ENCODE measurements around the gene RAD52.

RAD52 gene

GRCh38 chr12:949453-950191 is at the start of gene RAD52:
Gene RAD52 (minus strand): TSS chr12:949694. CDS start chr12:933058, 16,636 bp downstream.
- peaks cover 4% of the 10 kb centered on the region for H3K27me3 Mint-ChIP-seq (ENCODE audit: low read depth)
- H3K4me1 Mint-ChIP-seq (ENCODE audit: low read depth), result peaks cover 30% of the 10 kb centered on the region
- H3K36me3 Mint-ChIP-seq (ENCODE audit: low read depth), result peaks cover 8% of the 10 kb centered on the region
- H3K9me3 Mint-ChIP-seq, result no peaks in the 10 kb centered on the region
- peak within 1 kb of the TSS; percentile 89 for H3K27ac Mint-ChIP-seq
- H3K4me3 Mint-ChIP-seq, result peak within 1 kb of the TSS; percentile 95

- H3K9me3 Mint-ChIP-seq, result no peaks in the 10 kb centered on the region
- no peak overlapping the region for H3K4me3 Mint-ChIP-seq
- H3K4me1 Mint-ChIP-seq (ENCODE audit: low read depth), result peaks cover 6% of the 10 kb centered on the region
- H3K27ac Mint-ChIP-seq, result no peak overlapping the region
- peaks cover 4% of the 10 kb centered on the region for H3K36me3 Mint-ChIP-seq (ENCODE audit: low read depth)
- no peaks in the 10 kb centered on the region for H3K27me3 Mint-ChIP-seq (ENCODE audit: low read depth)
Observed at GRCh38 chr12:998020-998874, 48.8 kb upstream of the RAD52 start.

GRCh38 chr12:997505-997904 is 48.0 kb upstream of the RAD52 start:
- H3K36me3 Mint-ChIP-seq (ENCODE audit: low read depth), result peaks cover 4% of the 10 kb centered on the region
- no peaks in the 10 kb centered on the region for H3K9me3 Mint-ChIP-seq
- H3K4me3 Mint-ChIP-seq, result no peak overlapping the region
- no peak overlapping the region for H3K27ac Mint-ChIP-seq
- H3K27me3 Mint-ChIP-seq (ENCODE audit: low read depth), result no peaks in the 10 kb centered on the region
- H3K4me1 Mint-ChIP-seq (ENCODE audit: low read depth), result peaks cover 9% of the 10 kb centered on the region

GRCh38 chr12:996881-997280 is 47.4 kb upstream of the RAD52 start:
- Mint-ChIP-seq H3K27ac (no peak overlapping the region), H3K4me3 (no peak overlapping the region), H3K36me3 (ENCODE audit: low read depth) (peaks cover 5% of the 10 kb centered on the region), H3K9me3 (no peaks in the 10 kb centered on the region), H3K27me3 (ENCODE audit: low read depth) (no peaks in the 10 kb centered on the region), H3K4me1 (ENCODE audit: low read depth) (peaks cover 16% of the 10 kb centered on the region)

GRCh38 chr12:992647-993046 is 43.2 kb upstream of the RAD52 start:
- H3K27me3 Mint-ChIP-seq (ENCODE audit: low read depth), result no peaks in the 10 kb centered on the region
- H3K27ac Mint-ChIP-seq, result no peak overlapping the region
- peaks cover 35% of the 10 kb centered on the region for H3K4me1 Mint-ChIP-seq (ENCODE audit: low read depth)
- peaks cover 8% of the 10 kb centered on the region for H3K36me3 Mint-ChIP-seq (ENCODE audit: low read depth)
- H3K4me3 Mint-ChIP-seq, result peak overlapping the region; percentile 97
- H3K9me3 Mint-ChIP-seq, result no peaks in the 10 kb centered on the region

- Mint-ChIP-seq H3K4me1 (ENCODE audit: low read depth) (peaks cover 32% of the 10 kb centered on the region), H3K27me3 (ENCODE audit: low read depth) (no peaks in the 10 kb centered on the region), H3K9me3 (no peaks in the 10 kb centered on the region), H3K36me3 (ENCODE audit: low read depth) (peaks cover 8% of the 10 kb centered on the region), H3K4me3 (peak overlapping the region; percentile 97), H3K27ac (peak overlapping the region; percentile 94)
Observed at GRCh38 chr12:991350-992333, 42.1 kb upstream of the RAD52 start.

GRCh38 chr12:990661-991349 is 41.3 kb upstream of the RAD52 start, which contains the start of gene ERC1:
Gene ERC1 (plus strand): TSS chr12:991223. CDS start chr12:1027904, 36,681 bp downstream.
- H3K4me1 Mint-ChIP-seq (ENCODE audit: low read depth), result peaks cover 32% of the 10 kb centered on the region
- no peaks in the 10 kb centered on the region for H3K9me3 Mint-ChIP-seq
- H3K4me3 Mint-ChIP-seq, result peak within 1 kb of the TSS; percentile 97
- no peaks in the 10 kb centered on the region for H3K27me3 Mint-ChIP-seq (ENCODE audit: low read depth)
- H3K27ac Mint-ChIP-seq, result peak within 1 kb of the TSS; percentile 94
- H3K36me3 Mint-ChIP-seq (ENCODE audit: low read depth), result peaks cover 8% of the 10 kb centered on the region

- Mint-ChIP-seq H3K27ac (peak overlapping the region; percentile 86), H3K4me3 (peak overlapping the region; percentile 90), H3K27me3 (ENCODE audit: low read depth) (no peaks in the 10 kb centered on the region), H3K9me3 (no peaks in the 10 kb centered on the region), H3K36me3 (ENCODE audit: low read depth) (peaks cover 8% of the 10 kb centered on the region), H3K4me1 (ENCODE audit: low read depth) (peaks cover 29% of the 10 kb centered on the region)
Observed at GRCh38 chr12:989751-990660, 40.5 kb upstream of the RAD52 start.

GRCh38 chr12:989051-989450 is 39.6 kb upstream of the RAD52 start:
- peaks cover 8% of the 10 kb centered on the region for H3K36me3 Mint-ChIP-seq (ENCODE audit: low read depth)
- peaks cover 29% of the 10 kb centered on the region for H3K4me1 Mint-ChIP-seq (ENCODE audit: low read depth)
- H3K27me3 Mint-ChIP-seq (ENCODE audit: low read depth), result no peaks in the 10 kb centered on the region
- H3K27ac Mint-ChIP-seq, result no peak overlapping the region
- no peak overlapping the region for H3K4me3 Mint-ChIP-seq
- no peaks in the 10 kb centered on the region for H3K9me3 Mint-ChIP-seq

GRCh38 chr12:988646-989045 is 39.2 kb upstream of the RAD52 start:
- Mint-ChIP-seq H3K4me1 (ENCODE audit: low read depth) (peaks cover 29% of the 10 kb centered on the region), H3K27me3 (ENCODE audit: low read depth) (no peaks in the 10 kb centered on the region), H3K36me3 (ENCODE audit: low read depth) (peaks cover 8% of the 10 kb centered on the region), H3K27ac (no peak overlapping the region), H3K9me3 (no peaks in the 10 kb centered on the region), H3K4me3 (no peak overlapping the region)

- peaks cover 3% of the 10 kb centered on the region for H3K4me1 Mint-ChIP-seq (ENCODE audit: low read depth)
- H3K4me3 Mint-ChIP-seq, result no peak overlapping the region
- H3K27me3 Mint-ChIP-seq (ENCODE audit: low read depth), result no peaks in the 10 kb centered on the region
- no peaks in the 10 kb centered on the region for H3K9me3 Mint-ChIP-seq
- no peak overlapping the region for H3K27ac Mint-ChIP-seq
- no peaks in the 10 kb centered on the region for H3K36me3 Mint-ChIP-seq (ENCODE audit: low read depth)
Observed at GRCh38 chr12:981961-982360, 32.5 kb upstream of the RAD52 start.

- H3K4me3 Mint-ChIP-seq, result no peak overlapping the region
- H3K36me3 Mint-ChIP-seq (ENCODE audit: low read depth), result no peaks in the 10 kb centered on the region
- no peak overlapping the region for H3K27ac Mint-ChIP-seq
- H3K9me3 Mint-ChIP-seq, result no peaks in the 10 kb centered on the region
- H3K27me3 Mint-ChIP-seq (ENCODE audit: low read depth), result no peaks in the 10 kb centered on the region
- H3K4me1 Mint-ChIP-seq (ENCODE audit: low read depth), result peaks cover 3% of the 10 kb centered on the region
Observed at GRCh38 chr12:981176-981828, 31.8 kb upstream of the RAD52 start.

All from T-helper 1 cell treated with Interleukin-12 subunit alpha and Interleukin-12 subunit beta and Interleukin-4 antibody, amounts not matched to agents 30 μg/mL and 1 μg/mL, for 36 hours (primary cell).